RWPE2 (cell line): ENCODE measurements around the gene ADGRB2.

Experiments used
- ATAC-seq: fragments of 200-7000 bp; cut with Tn5 transposase; 3 replicates; pipeline ENCODE4 v1.9.1; 2021; ENCODE audit warnings: low read depth
- DNase-seq: peaks from one replicate; pipeline ENCODE4 v3.0.0-alpha.2; 2020; ENCODE audit warnings: low spot score
- H3K27ac ChIP-seq: fragments of 450-650 bp; 2 replicates; pipeline ENCODE4 v1.5.1; 2017; ENCODE audit warnings: mild to moderate bottlenecking; ENCODE audit not compliant: poor library complexity, severe bottlenecking
- H3K27me3 ChIP-seq: fragments of 250-450 bp; sonication (Bioruptor Pico); 2 replicates; pipeline ENCODE4 v1.5.1; 2021; ENCODE audit warnings: mild to moderate bottlenecking, moderate library complexity; ENCODE audit not compliant: insufficient read depth, poor library complexity, severe bottlenecking
- H3K36me3 ChIP-seq: fragments of 250-450 bp; sonication (Bioruptor Pico); 2 replicates; pipeline ENCODE4 v1.5.1; 2020; ENCODE audit warnings: low read depth, mild to moderate bottlenecking, moderate library complexity
- H3K4me1 ChIP-seq: fragments of 250-450 bp; sonication (Bioruptor Pico); 2 replicates; pipeline ENCODE4 v1.5.1; 2021; ENCODE audit warnings: mild to moderate bottlenecking, moderate library complexity; ENCODE audit not compliant: insufficient read depth, poor library complexity, severe bottlenecking
- H3K4me3 ChIP-seq: fragments of 250-450 bp; sonication (Bioruptor Pico); 2 replicates; pipeline ENCODE4 v1.5.1; 2021; ENCODE audit warnings: mild to moderate bottlenecking, moderate library complexity; ENCODE audit not compliant: severe bottlenecking
- H3K9me3 ChIP-seq: fragments of 250-450 bp; sonication (Bioruptor Pico); 2 replicates; pipeline ENCODE4 v1.5.1; 2021; ENCODE audit warnings: mild to moderate bottlenecking, moderate library complexity; ENCODE audit not compliant: severe bottlenecking
- TF ChIP-seq, protein P1 (sequence below): fragments of 450-650 bp; IDR thresholded peaks from one replicate; pipeline ENCODE4 v1.5.1; 2017; ENCODE audit warnings: mild to moderate bottlenecking, moderate library complexity; ENCODE audit not compliant: poor library complexity, severe bottlenecking

Gene ADGRB2

GRCh38 chr1:31748365-31748764, 15.8 kb downstream of the ADGRB2 start:
- H3K4me3 ChIP-seq: no peak overlapping the region
- H3K9me3 ChIP-seq: no peaks in the 10 kb centered on the region
- no peak overlapping the region for H3K27ac ChIP-seq

DNA sequence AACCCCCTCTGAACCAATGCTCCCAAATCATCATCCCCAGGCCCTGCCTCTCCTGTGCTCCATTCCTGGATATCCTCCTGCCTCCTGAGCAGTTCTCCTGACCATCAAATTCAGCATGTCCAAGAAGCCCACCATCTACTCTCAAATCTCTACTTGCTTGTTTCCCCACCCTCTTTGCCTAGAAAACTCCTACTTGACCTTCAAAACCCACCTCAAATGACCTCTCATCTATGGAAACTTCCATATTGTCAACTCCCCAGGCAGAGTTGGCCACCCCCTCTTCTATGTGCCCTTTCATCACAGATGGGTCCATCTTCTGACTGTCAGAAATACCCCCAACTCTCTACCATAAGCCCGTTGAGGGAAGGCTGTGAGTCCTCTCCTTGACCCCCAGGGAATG, 16.8 kb downstream of the ADGRB2 start:
- H3K27me3 ChIP-seq: no peaks in the 10 kb centered on the region
- no peaks in the 10 kb centered on the region for H3K9me3 ChIP-seq
- DNase-seq (no peak), ATAC-seq (no peak)
- no peaks in the 10 kb centered on the region for H3K36me3 ChIP-seq
- no peaks in the 10 kb centered on the region for H3K4me1 ChIP-seq
- no peak overlapping the region for H3K27ac ChIP-seq
- no peak overlapping the region for H3K4me3 ChIP-seq
- TF ChIP-seq, protein P1, sequence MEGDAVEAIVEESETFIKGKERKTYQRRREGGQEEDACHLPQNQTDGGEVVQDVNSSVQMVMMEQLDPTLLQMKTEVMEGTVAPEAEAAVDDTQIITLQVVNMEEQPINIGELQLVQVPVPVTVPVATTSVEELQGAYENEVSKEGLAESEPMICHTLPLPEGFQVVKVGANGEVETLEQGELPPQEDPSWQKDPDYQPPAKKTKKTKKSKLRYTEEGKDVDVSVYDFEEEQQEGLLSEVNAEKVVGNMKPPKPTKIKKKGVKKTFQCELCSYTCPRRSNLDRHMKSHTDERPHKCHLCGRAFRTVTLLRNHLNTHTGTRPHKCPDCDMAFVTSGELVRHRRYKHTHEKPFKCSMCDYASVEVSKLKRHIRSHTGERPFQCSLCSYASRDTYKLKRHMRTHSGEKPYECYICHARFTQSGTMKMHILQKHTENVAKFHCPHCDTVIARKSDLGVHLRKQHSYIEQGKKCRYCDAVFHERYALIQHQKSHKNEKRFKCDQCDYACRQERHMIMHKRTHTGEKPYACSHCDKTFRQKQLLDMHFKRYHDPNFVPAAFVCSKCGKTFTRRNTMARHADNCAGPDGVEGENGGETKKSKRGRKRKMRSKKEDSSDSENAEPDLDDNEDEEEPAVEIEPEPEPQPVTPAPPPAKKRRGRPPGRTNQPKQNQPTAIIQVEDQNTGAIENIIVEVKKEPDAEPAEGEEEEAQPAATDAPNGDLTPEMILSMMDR: no peak

More at GRCh38 chr1:31748365-31748764, 15.8 kb downstream of the ADGRB2 start:
- H3K4me1 ChIP-seq: peaks cover 4% of the 10 kb centered on the region
- no peaks in the 10 kb centered on the region for H3K27me3 ChIP-seq
- DNase-seq (no peak), ATAC-seq (peak; percentile 32; the same call in 2 of the 3 replicates)
- H3K36me3 ChIP-seq: no peaks in the 10 kb centered on the region
- TF ChIP-seq, protein P1: no peak

- TF ChIP-seq, protein P1: no peak
These were observed 17.5 kb downstream of the ADGRB2 start for GRCh38 chr1:31746687-31747086.

GRCh38 chr1:31745946-31746670, 18.0 kb downstream of the ADGRB2 start:
- DNase-seq (no peak), ATAC-seq (no peak)

More at GRCh38 chr1:31746687-31747086, 17.5 kb downstream of the ADGRB2 start:
- Histone ChIP-seq H3K36me3 (no peaks in the 10 kb centered on the region), H3K4me3 (no peak overlapping the region), H3K27me3 (no peaks in the 10 kb centered on the region), H3K27ac (no peak overlapping the region), H3K4me1 (no peaks in the 10 kb centered on the region), H3K9me3 (no peaks in the 10 kb centered on the region)
- ATAC-seq: no peak
- DNase-seq: no peak

More at GRCh38 chr1:31745946-31746670, 18.0 kb downstream of the ADGRB2 start:
- Histone ChIP-seq H3K9me3 (no peaks in the 10 kb centered on the region), H3K27ac (no peak overlapping the region), H3K4me1 (no peaks in the 10 kb centered on the region), H3K36me3 (no peaks in the 10 kb centered on the region), H3K4me3 (no peak overlapping the region), H3K27me3 (no peaks in the 10 kb centered on the region)
- TF ChIP-seq, protein P1: peak; percentile 11
